NCI-H510A treated with DMSO at 0.1 percent for 48 hours (cell line): ENCODE results near the gene MSLN.
"Not testable (repeated sequence)": the region's sequence is repeated elsewhere in the genome, so short reads cannot be mapped to it uniquely, and the experiment has no call there.

Experiments
- DNase-seq: peaks from one replicate; lab custom pipeline; 2025; lab: John Stamatoyannopoulos, UW

MSLN gene

DNA sequence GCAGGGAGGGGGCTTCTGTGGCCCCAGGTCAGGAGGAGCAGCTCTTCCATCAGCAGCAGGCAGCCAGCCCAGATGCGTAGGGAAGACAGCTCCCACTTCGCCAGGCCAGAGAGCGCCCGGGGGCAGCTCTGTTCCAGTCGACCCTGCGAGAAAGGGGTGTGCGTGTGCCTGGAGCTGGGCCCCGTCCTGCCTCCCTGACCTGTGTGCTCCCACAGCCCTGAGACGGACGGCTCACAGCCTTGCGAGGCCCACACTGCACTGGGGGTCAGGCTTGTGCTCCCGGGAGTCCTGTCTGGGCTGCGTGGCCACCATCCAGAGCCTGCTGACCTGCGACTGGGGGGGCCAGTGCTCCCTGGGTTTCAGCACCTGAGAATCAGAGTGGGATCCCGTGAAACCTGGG lies 469 bp upstream of the MSLN start:
- no peak for DNase-seq

- no peak for DNase-seq
Measured at GRCh38 chr16:761625-762513, 1.3 kb downstream of the MSLN start.

DNA sequence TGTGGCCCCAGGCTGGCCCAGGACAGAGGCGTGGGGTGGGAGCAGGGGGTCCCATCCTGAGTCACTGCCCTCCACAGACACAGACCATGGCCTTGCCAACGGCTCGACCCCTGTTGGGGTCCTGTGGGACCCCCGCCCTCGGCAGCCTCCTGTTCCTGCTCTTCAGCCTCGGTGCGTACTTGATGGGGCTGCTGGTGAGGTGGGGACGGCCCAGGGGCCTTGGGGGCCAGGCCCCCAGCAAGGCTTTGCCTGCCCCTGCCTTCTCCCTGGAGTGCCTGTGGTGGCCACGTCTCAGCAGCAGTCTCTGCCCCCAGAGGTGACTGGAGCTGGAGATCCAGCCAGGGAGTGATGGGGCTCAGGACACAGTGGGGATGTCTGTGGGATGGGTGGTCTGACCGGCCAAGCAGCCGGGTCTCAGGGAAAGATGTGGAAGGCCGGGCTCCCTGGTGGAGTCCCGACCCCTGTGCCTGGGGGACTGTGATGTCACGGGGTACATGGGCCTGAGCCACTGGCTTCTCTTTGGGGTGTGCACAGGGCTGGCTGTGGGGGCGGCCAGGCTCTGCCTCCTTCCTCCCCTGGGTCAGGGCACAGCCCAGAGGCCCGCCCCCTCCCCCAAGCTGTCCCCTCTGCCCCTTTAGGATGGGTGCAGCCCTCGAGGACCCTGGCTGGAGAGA lies 2.2 kb downstream of the MSLN start:
- DNase-seq: no peak

DNA sequence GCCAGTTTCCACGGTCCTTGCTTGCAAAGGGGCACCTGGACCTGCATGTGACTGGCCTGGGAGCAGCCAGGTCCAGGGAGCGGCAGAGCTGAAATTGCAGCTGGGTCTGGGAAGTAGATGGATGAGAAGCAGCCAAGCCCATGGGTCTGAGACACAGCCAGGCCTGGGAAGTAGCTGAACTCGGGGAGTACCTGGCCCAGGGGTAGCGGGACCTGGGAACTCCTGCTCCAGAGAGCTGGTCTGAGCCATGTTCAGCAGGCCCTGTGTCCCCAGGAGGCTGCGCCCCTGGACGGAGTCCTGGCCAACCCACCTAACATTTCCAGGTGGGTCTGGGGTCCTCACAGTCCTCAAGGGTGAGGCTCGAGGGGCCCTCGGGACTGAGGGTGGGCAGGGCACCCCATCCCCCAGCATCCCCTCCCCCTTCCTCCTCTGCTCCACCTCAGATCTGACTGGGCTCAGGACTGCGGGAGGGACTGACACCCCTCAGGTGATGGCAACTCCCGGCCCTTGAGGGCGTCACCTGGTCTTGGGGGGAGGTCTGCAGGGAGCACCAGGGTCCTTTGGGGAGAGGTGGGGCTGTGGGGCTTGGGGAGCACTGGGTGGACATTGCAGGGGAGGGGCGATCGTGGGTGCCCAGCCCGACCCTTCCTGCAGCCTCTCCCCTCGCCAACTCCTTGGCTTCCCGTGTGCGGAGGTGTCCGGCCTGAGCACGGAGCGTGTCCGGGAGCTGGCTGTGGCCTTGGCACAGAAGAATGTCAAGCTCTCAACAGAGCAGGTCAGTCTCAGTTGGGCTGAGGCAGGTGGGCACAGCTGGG lies 3.0 kb downstream of the MSLN start:
- DNase-seq: no peak

DNA sequence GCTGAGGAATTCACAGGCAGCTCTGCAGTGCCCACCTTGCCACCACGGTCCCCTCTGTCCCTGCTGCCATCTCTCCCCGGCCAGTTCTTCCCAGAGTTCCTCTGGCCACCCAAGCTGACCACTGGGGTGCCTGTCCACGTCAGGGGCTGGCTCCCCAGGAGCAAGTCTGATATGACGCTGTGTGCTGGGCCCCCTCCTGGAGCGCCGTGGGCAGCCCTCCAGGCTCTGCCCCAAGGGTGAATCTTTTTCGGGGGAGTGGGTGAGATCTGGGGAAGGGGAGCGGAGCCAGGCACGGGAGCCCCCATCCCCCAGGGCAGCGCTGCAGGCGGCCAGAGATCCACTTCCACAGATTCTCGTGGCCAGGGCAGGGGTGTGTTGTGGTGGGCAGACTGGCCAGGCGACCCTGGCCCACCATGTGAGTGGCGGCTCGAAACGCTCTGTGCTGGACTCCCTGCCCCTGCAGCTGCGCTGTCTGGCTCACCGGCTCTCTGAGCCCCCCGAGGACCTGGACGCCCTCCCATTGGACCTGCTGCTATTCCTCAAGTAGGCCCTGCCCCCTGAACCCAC lies 3.7 kb downstream of the MSLN start:
- no peak for DNase-seq

DNA sequence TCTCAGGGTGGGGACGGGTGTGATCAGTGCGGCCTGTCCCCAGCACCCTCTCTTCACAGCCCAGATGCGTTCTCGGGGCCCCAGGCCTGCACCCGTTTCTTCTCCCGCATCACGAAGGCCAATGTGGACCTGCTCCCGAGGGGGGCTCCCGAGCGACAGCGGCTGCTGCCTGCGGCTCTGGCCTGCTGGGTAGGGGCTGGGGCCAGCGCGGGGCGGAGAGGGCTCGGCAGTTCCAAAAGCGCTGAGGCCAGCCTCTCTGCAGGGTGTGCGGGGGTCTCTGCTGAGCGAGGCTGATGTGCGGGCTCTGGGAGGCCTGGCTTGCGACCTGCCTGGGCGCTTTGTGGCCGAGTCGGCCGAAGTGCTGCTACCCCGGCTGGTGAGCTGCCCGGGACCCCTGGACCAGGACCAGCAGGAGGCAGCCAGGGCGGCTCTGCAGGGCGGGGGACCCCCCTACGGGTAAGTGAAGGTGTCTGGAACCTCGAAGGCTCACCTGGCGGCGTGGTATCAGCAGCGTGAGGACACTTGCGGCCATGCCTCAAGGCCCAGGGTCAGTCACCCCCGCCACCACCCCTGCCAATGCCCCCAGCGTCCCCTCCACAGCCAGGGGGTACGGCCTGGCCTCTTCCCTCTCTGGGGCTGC lies 4.4 kb downstream of the MSLN start:
- DNase-seq: no peak

DNA sequence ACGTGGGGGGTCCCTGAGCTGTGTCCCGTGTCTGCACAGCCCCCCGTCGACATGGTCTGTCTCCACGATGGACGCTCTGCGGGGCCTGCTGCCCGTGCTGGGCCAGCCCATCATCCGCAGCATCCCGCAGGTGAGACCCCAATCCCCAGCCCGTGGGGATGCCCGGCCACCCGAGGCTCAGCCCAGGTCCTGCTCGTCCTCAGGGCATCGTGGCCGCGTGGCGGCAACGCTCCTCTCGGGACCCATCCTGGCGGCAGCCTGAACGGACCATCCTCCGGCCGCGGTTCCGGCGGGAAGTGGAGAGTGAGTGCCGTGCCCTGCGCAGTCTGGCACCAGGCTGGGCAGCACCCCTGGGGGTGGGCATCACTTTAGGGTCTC lies 4.9 kb downstream of the MSLN start:
- DNase-seq: no peak

DNA sequence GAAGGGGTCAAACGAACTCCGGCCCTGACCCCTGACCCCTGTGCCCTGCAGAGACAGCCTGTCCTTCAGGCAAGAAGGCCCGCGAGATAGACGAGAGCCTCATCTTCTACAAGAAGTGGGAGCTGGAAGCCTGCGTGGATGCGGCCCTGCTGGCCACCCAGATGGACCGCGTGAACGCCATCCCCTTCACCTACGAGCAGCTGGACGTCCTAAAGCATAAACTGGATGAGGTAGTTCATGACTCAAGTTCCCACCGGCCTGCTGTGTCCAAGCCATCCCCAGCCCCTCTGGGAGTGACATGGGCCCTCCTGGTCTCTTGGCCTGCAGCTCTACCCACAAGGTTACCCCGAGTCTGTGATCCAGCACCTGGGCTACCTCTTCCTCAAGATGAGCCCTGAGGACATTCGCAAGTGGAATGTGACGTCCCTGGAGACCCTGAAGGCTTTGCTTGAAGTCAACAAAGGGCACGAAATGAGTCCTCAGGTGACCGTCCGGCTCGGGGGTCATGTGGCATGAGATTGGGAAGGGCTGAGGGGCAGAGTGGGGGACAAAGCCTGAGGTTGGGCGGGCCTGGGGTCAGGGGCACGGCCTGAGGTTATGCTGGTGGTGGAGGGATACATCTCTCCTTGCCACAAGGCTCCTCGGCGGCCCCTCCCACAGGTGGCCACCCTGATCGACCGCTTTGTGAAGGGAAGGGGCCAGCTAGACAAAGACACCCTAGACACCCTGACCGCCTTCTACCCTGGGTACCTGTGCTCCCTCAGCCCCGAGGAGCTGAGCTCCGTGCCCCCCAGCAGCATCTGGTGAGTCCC lies 5.7 kb downstream of the MSLN start:
- DNase-seq: no peak

GRCh38 chr16:766820-767640 lies 6.5 kb downstream of the MSLN start:
- DNase-seq: no peak

DNA sequence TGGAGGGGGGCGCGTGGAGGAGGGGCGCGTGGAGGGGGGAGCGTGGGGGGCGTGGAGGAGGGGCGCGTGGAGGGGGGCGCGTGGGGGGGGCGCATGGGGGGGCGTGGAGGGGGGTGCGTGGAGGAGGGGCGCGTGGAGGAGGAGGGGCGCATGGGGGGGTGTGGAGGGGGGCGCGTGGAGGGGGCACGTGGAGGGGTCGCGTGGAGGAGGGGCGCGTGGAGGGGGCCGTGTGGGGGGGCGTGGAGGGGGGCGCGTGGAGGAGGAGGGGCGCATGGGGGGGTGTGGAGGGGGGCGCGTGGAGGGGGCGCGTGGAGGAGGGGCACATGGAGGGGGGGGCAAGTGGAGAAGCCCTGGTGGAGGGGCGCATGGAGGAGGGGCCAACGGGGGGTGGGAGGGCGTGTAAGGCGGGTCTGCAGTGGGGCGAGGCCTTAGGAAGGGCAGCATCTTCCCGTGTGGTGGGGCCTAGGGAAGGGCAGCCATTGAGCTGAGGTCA lies 7.3 kb downstream of the MSLN start:
- no peak for DNase-seq

- no peak for DNase-seq
Measured at GRCh38 chr16:768428-768827, 7.9 kb downstream of the MSLN start.

GRCh38 chr16:769184-769784 lies 8.8 kb downstream of the MSLN start:
- no peak for DNase-seq

- DNase-seq: no peak
Measured at GRCh38 chr16:769934-770333, 9.4 kb downstream of the MSLN start.

DNA sequence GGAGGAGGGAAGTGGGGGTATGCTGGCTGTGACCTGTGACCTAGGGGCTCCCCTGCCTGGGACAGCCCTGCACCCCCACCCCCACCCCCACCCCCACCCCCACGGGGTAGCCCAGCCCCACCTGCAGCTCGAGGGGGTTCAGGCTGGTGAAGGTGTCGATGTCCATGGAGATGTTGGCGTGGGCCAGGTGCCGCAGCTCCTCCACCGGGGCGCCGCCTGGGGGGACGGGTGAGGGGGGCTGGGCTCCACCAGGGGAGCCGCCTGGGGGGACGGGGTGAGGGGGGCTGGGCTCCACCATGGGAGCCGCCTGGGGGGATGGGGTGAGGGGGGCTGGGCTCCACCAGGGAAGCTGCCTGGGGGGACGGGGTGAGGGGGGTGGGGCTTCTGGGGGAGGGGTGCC lies 9.9 kb downstream of the MSLN start:
- DNase-seq: no peak

- no peak for DNase-seq
Measured at GRCh38 chr16:772959-773358, 12.4 kb downstream of the MSLN start.

DNA sequence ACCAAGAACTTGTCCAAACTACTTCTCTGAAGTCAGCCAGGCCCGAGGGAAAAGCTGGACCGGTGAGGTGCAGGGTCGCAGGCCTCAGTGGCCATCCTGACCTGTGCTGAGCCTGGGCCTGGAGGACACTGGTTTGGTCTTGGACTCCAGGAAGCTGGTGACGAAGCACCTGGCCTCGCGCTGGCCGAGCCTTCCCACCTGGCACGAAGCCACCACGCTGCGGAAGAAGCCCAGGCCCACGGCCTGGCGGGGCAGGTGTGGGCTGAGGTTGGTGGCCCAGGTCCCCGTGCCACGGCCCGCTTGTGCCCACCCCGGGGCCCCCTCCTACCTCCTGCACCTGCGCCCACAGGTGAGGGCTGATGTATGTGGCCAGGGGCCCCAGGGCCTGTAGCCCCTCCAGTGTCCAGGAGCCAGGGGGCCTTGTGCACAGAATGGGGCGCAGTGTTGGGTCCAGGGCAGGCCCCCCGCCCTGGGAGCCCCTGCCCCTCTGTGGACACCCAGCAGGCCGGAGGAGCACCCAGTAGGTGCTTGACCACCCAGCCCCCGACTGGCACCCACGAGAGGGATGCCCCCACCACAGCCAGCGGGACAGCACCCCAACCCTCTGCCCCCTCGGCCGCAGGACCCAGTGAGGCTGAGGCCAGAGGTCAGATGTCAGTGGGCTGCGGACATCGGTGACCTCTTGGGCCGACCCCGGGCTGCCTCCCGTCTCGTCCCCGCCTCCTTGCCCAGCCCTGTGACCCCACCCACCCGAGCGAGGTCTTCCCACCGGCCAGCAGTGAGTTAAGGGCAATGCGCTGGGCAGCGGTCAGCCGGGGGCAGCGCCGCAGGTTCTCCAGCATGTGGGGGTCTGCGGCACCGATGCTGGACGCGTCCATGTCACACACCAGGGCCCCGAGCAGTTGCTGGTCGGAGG lies 13.8 kb downstream of the MSLN start:
- no peak for DNase-seq

DNA sequence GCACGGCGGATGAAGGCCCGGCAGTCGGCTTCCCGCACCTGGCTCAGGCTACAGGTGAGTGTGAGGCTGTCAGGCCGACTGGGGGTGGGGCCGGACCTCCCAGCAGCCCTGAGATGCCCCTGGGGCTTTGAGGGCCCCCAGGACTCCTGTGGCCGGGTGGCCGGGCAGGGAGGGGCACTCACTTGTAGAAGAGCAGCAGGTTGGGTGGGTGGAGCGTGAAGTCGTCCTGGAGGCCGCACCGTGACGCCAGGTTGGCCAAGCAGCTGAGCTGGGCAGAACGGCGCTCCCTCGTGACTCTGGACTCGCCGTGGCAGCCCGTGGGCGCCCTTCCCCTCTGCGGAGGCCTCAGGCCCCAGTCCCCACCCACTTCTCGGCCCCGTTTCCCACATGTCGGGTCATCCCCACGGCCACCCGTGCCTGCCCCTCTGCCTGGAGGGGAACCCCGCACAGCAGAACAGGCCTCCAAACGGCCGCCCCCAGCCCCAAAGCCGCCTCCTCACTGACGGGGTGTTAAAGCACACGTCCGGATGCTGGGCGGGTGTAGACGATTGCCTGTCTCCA lies 14.8 kb downstream of the MSLN start:
- no peak for DNase-seq

- DNase-seq: not testable (repeated sequence)
Measured at GRCh38 chr16:776298-776697, 15.8 kb downstream of the MSLN start.
